B cell (primary cell): ENCODE data around the gene SPEG. TPM values are rescaled to one million over a fixed set of nuclear protein-coding genes. Genes with fewer than 3 reads are reported as not detected.

Experiments
- ATAC-seq: fragments of 200-7000 bp; cut with Tn5 transposase; one replicate; pipeline ENCODE4 v1.10.0; 2021; ENCODE audit warnings: low read depth, mild to moderate bottlenecking, moderate number of reproducible peaks, moderate library complexity
- CTCF ChIA-PET: fragments of 350-600 bp; sonication (Branson Sonifier 250); formaldehyde crosslinking; loops from one replicate; lab custom pipeline; 2021; ENCODE audit warnings: antibody characterized with exemption, inconsistent platforms; lab: Charles Lee
- POLR2A ChIA-PET: fragments of 350-600 bp; sonication (Branson Sonifier 250); formaldehyde crosslinking; loops from one replicate; lab custom pipeline; 2021; ENCODE audit warnings: antibody characterized with exemption; lab: Charles Lee
- DNase-seq: peaks from one replicate; pipeline ENCODE4 v3.0.0; 2013
- H2AFZ ChIP-seq: 2 replicates; pipeline ENCODE4 v1.6.1; 2012; ENCODE audit warnings: mild to moderate bottlenecking, low read depth, low read length; ENCODE audit not compliant: insufficient read depth, poor library complexity, severe bottlenecking
- H3K27ac ChIP-seq, 2 donors: 1 replicate in 1 of 2; 2 replicates in 1 of 2; pipeline ENCODE4 v1.5.1; 2012 to 2013; ENCODE audit warnings: low read length in 2 of 2, mild to moderate bottlenecking in 2 of 2, moderate library complexity in 1 of 2
- H3K27me3 ChIP-seq, 4 experiments: fragments of 200-600 bp in 1 of 4; sonication (generic) in 1 of 4; replicated peaks in 1 of 4; 1 replicate in 2 of 4; 2 replicates in 2 of 4; pipeline versions ENCODE4 v1.6.1 to v1.7.0; 2013 to 2016; ENCODE audit warnings: low read length in 3 of 4, mild to moderate bottlenecking in 2 of 4, mixed read lengths in 1 of 4, moderate library complexity in 1 of 4; ENCODE audit not compliant: insufficient read depth in 4 of 4, control insufficient read depth in 3 of 4; ENCODE audit errors: control extremely low read depth in 1 of 4
- H3K36me3 ChIP-seq, 2 experiments: replicated peaks in 1 of 2; 1 replicate in 1 of 2; 2 replicates in 1 of 2; pipeline versions ENCODE4 v1.6.1 to v1.7.1; 2013; ENCODE audit warnings: low read length in 1 of 2; ENCODE audit not compliant: insufficient read depth in 2 of 2, control insufficient read depth in 1 of 2; ENCODE audit errors: control extremely low read depth in 1 of 2, extremely low read depth in 1 of 2
- H3K4me1 ChIP-seq, 2 donors: fragments of 200-600 bp in 1 of 2; sonication (generic) in 1 of 2; 1 replicate in 1 of 2; 2 replicates in 1 of 2; pipeline versions ENCODE4 v1.5.1 to v1.6.1; 2013 to 2017; ENCODE audit warnings: low read length in 2 of 2; ENCODE audit not compliant: control insufficient read depth in 2 of 2, insufficient read depth in 2 of 2
- H3K4me2 ChIP-seq: replicated peaks from 2 replicates; pipeline ENCODE3; 2012; ENCODE audit warnings: mild to moderate bottlenecking, low read depth, low read length; ENCODE audit not compliant: poor library complexity, severe bottlenecking
- H3K4me3 ChIP-seq, 5 experiments: fragments of 200-600 bp in 1 of 5; sonication (generic) in 1 of 5; 1 replicate in 3 of 5; 2 replicates in 2 of 5; pipeline versions ENCODE4 v1.5.1 to v1.7.0; 2011 to 2016; ENCODE audit warnings: low read length in 4 of 5, mild to moderate bottlenecking in 4 of 5, low read depth in 2 of 5, control low read depth in 1 of 5, moderate library complexity in 1 of 5; ENCODE audit not compliant: insufficient read depth in 1 of 5; ENCODE audit errors: control extremely low read depth in 1 of 5, extremely low read depth in 1 of 5
- H3K79me2 ChIP-seq: fragments of 200-600 bp; sonication (generic); one replicate; pipeline ENCODE4 v1.6.0; 2016; ENCODE audit warnings: low read length; ENCODE audit not compliant: control insufficient read depth, insufficient read depth
- H3K9ac ChIP-seq: fragments of 200-600 bp; sonication (generic); 2 replicates; pipeline ENCODE4 v1.6.1; 2017; ENCODE audit warnings: mild to moderate bottlenecking, low read length, moderate library complexity
- H3K9me3 ChIP-seq, 3 donors: one replicate each; pipeline versions ENCODE4 v1.6.1 to v1.7.1; 2013; ENCODE audit warnings: low read length in 2 of 3; ENCODE audit not compliant: control insufficient read depth in 2 of 3, insufficient read depth in 1 of 3; ENCODE audit errors: control extremely low read depth in 1 of 3
- H4K20me1 ChIP-seq: 2 replicates; pipeline ENCODE4 v1.6.0; 2012; ENCODE audit warnings: mild to moderate bottlenecking, low read length; ENCODE audit not compliant: insufficient read depth, control insufficient read depth, poor library complexity, severe bottlenecking
- H3K27ac Mint-ChIP-seq: one replicate; pipeline ENCODE4 v1.8.0; 2021; ENCODE audit warnings: mixed read lengths
- H3K27me3 Mint-ChIP-seq: one replicate; pipeline ENCODE4 v1.8.0; 2021; ENCODE audit warnings: mixed read lengths
- H3K4me1 Mint-ChIP-seq: one replicate; pipeline ENCODE4 v1.8.0; 2021; ENCODE audit warnings: mixed read lengths
- H3K4me3 Mint-ChIP-seq: one replicate; pipeline ENCODE4 v1.8.0; 2021; ENCODE audit warnings: mixed read lengths
- H3K9me3 Mint-ChIP-seq: one replicate; pipeline ENCODE4 v1.8.0; 2022; ENCODE audit warnings: mixed read lengths; ENCODE audit not compliant: insufficient read depth
- EZH2 ChIP-seq: IDR thresholded peaks from 2 replicates; pipeline ENCODE4 v1.6.1; 2012; ENCODE audit warnings: borderline replicate concordance, low read depth, mild to moderate bottlenecking, moderate library complexity, low read length; ENCODE audit not compliant: insufficient read depth, poor library complexity, severe bottlenecking
- WGBS: methylation state at CpG from one replicate; pipeline ENCODE4 v1.1.5; 2013; ENCODE audit warnings: missing lambda C conversion rate; ENCODE audit not compliant: insufficient coverage; 5-methylcytosine and 5-hydroxymethylcytosine counted together
- intact Hi-C: fragments of 100-400 bp; cut with micrococcal nuclease; formaldehyde crosslinking; loops from one replicate; pipeline ENCODE4 v1.10.0; 2022
- polyA plus RNA-seq: library from polyadenylated mRNA; depleted of rRNA; stranded (reverse); fragments of >200 nt; gene quantifications from 2 replicates; pipeline ENCODE4 v1.2.3, GENCODE V29; 2012
- total RNA-seq, 2 donors: library from RNA; stranded (reverse); fragments of 120-200 nt in 1 of 2; gene quantifications; 1 replicate in 1 of 2; 2 replicates in 1 of 2; pipeline versions ENCODE4 v1.2.3 to v1.2.4, GENCODE V29; 2013 to 2022
- TF ChIP-seq, protein P1 (sequence below): fragments of 200-600 bp; IDR thresholded peaks from one replicate; pipeline ENCODE4 v1.8.0; 2022; ENCODE audit warnings: antibody characterized with exemption, mild to moderate bottlenecking

Gene SPEG
- total and polyA plus RNA-seq, 2 donors (not counting 1 experiment from before 2014, with no cell fraction given) = 0.03 to 0.74 TPM

DNA sequence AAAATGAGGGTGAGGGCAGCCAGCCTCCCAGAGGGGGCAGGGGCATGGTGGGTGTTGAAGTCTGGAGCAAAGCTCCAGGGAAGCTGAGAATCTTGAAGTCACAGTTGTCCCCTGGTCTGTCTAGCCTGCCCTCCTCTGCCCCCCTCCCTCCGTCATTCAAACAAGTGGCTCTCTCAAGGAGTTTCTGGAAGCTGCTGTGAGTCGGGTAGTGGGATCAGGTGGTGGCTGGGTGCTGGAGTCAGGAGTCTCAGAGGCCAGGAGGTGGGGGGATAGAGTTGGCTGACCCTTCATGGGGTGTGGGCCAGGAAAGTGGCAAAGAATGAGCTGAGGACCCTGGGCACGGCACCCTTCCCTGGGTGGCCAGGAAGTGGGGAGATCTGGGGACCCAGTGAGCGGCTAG lies 79.1 kb downstream of the SPEG start:
- Histone ChIP-seq H4K20me1 (no peaks in the 10 kb centered on the region), H3K9me3 (peaks cover 0 to 18% (median 0%) of the 10 kb centered on the region in 3 donors), H3K79me2 (no peaks in the 10 kb centered on the region), H3K27me3 (peaks cover 0 to 91% (median 25%) of the 10 kb centered on the region in 4 experiments), H3K4me1 (peaks cover 15 to 30% of the 10 kb centered on the region in 2 donors), H3K4me3 (no peak overlapping the region), H3K9ac (no peak overlapping the region), H2AFZ (no peak overlapping the region), H3K27ac (no peak overlapping the region), H3K36me3 (no peaks in the 10 kb centered on the region), H3K4me2 (no peak overlapping the region)
- no peak overlapping the region for H3K4me3 Mint-ChIP-seq
- TF ChIP-seq EZH2 = no peak
- TF ChIP-seq, protein P1, sequence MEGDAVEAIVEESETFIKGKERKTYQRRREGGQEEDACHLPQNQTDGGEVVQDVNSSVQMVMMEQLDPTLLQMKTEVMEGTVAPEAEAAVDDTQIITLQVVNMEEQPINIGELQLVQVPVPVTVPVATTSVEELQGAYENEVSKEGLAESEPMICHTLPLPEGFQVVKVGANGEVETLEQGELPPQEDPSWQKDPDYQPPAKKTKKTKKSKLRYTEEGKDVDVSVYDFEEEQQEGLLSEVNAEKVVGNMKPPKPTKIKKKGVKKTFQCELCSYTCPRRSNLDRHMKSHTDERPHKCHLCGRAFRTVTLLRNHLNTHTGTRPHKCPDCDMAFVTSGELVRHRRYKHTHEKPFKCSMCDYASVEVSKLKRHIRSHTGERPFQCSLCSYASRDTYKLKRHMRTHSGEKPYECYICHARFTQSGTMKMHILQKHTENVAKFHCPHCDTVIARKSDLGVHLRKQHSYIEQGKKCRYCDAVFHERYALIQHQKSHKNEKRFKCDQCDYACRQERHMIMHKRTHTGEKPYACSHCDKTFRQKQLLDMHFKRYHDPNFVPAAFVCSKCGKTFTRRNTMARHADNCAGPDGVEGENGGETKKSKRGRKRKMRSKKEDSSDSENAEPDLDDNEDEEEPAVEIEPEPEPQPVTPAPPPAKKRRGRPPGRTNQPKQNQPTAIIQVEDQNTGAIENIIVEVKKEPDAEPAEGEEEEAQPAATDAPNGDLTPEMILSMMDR = no peak
- peaks cover 26% of the 10 kb centered on the region for H3K4me1 Mint-ChIP-seq
- 12% methylated on average over 2 of the region's 4 CpGs for WGBS
- no peaks in the 10 kb centered on the region for H3K9me3 Mint-ChIP-seq
- ChIA-PET CTCF (interaction anchor here (0.8 to 1.8 kb wide), 3 partner anchors 14 to 16 kb away, joined by 3 to 6 read pairs (median 4); no protein-coding TSS in a partner anchor), POLR2A (no interaction called here)
- ATAC-seq (no peak), DNase-seq (no peak)
- no peak overlapping the region for H3K27ac Mint-ChIP-seq
- intact Hi-C loops = no loop called here
- H3K27me3 Mint-ChIP-seq = peaks cover 69% of the 10 kb centered on the region

DNA sequence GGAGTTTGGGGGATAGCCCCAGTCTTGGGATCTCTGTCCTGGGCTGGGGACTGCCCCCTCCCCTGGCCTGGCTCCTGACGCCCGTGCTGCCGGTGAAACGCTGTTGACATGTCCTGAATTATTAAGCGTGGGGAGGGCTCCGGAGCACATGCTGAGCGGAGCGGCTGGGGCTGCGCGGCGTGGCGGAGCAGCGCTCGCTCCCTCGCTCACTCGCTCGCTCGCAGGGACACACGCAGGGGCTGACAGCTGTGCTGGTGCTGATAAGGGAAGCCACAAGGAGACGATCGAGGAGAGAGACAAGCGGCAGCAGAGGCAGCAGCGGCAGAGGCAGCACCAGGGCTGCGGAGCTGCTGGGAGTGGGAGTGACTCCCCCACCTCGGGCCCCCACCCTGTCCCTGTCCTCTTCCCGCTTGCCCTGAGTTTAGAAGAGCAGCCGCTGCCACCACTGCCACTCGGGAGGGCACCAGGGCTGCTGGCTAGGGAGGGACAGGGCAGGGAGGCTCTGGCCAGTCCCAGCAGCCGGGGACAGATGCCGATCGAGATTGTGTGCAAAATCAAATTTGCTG lies 79.6 kb downstream of the SPEG start, which contains the start of gene ASIC4:
ASIC4 (plus strand) TSS at position 287 of the 566 bp plus-strand sequence; CDS start at position 530, 243 bp downstream.
- Histone ChIP-seq H3K79me2 (no peaks in the 10 kb centered on the region), H3K27me3 (peaks cover 0 to 91% (median 25%) of the 10 kb centered on the region in 4 experiments), H3K4me3 (no peak within 1 kb of the TSS), H3K4me2 (no peak within 1 kb of the TSS), H2AFZ (no peak within 1 kb of the TSS), H3K27ac (no peak within 1 kb of the TSS), H3K9ac (no peak within 1 kb of the TSS), H3K4me1 (peaks cover 13 to 30% of the 10 kb centered on the region in 2 donors), H4K20me1 (no peaks in the 10 kb centered on the region), H3K36me3 (no peaks in the 10 kb centered on the region), H3K9me3 (peaks cover 0 to 18% (median 0%) of the 10 kb centered on the region in 3 donors)
- Mint-ChIP-seq H3K4me3 (no peak within 1 kb of the TSS), H3K9me3 (no peaks in the 10 kb centered on the region), H3K27me3 (peaks cover 72% of the 10 kb centered on the region), H3K27ac (no peak within 1 kb of the TSS), H3K4me1 (peaks cover 25% of the 10 kb centered on the region)
- ATAC-seq = no peak
- ChIA-PET CTCF (interaction anchor here (0.8 to 1.8 kb wide), 3 partner anchors 14 to 16 kb away, joined by 3 to 6 read pairs (median 4); no protein-coding TSS in a partner anchor), POLR2A (no interaction called here)
- intact Hi-C loops = no loop called here
- DNase-seq = no peak
- 8% methylated on average over 30 of the region's 31 CpGs for WGBS
- TF ChIP-seq EZH2 = no peak
- TF ChIP-seq, protein P1 = no peak
